ENCODE results near the gene ZCCHC7.

Gene ZCCHC7

DNA sequence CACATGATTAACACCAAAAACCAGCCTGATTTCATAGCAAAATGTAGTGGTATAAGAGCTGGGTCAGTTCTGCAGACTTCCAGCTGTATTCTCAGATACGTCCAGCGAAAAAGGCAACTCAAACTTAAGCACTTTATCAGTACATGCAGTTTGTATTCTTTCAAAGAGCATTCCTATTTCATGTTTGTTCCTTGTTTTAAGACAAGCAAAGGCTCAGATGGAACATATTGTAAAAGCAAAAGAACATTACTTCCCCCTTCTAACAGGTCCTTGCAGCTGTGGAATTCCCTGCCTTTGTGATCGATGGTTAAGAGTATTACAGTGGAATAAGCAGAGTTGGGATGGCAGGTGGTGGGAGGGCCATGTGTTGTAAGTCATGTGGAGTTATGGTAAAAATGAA, 215.8 kb downstream of the ZCCHC7 start:
- no peak for DNase-seq (ENCODE audit: low spot score)

- DNase-seq (ENCODE audit: low spot score), result no peak
Measured at GRCh38 chr9:37337301-37337890, 217.0 kb downstream of the ZCCHC7 start.

DNA sequence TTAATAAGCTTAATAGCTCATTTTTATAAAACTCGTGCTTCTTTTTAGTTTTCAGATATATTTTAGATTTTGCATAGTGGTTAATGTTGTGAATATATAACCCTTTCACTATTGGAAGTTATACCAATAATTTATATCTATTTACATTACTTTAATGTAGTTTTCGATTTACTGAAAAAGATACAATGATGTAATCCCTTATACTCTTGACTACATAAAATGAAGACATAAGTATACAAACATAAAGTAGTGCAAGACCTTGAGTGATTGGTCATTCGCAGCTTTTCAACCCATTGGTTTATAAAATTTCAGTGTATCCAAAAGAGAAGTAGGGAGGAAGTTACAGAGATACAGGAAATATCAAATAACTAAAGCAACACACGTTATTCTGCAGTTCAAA, 217.8 kb downstream of the ZCCHC7 start:
- no peak for DNase-seq (ENCODE audit: low spot score)

- DNase-seq (ENCODE audit: low spot score), result no peak
Measured at GRCh38 chr9:37339923-37340322, 219.5 kb downstream of the ZCCHC7 start.

DNA sequence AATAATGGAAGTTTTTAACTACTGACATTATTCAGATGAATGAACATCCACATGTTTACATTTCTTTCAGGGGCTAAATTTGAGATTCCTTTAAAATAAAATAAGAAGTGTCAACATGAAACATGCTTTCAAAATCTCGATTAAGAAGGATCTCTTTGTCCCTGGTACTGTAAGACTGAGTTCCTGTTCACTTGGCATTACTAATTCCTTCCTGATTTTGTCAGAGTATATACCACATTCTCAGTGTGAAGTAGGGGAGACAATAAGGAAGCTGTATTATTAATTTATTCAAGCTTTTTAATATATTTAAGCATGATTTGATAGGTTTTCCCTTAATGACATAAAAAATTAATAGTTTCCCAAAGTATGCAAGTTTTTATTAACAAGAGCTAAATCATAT, 220.6 kb downstream of the ZCCHC7 start:
- no peak for DNase-seq (ENCODE audit: low spot score)

DNA sequence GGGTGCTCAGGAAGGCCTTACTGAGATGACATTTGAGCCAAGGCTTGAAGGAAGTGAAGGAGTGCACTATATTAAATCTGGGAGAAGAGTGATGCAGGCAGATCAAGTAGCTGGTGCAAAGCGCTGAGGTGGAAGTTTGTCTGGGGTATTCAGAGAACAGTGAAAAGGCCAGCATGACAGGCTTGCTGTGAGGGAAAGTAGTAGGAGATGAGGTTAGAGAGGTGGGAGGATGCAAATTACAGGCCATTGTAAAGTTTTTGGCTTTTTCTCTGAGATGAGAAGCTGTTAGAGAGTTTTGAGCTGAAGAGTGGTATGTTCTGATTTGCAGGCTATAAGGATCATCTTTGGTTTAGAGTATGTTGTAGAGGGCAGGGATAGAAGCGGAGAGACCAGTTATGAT, 221.3 kb downstream of the ZCCHC7 start:
- DNase-seq (ENCODE audit: low spot score), result no peak

GRCh38 chr9:37342493-37342892, 222.1 kb downstream of the ZCCHC7 start:
- DNase-seq (ENCODE audit: low spot score), result no peak

GRCh38 chr9:37342895-37343294, 222.5 kb downstream of the ZCCHC7 start:
- no peak for DNase-seq (ENCODE audit: low spot score)

- no peak for DNase-seq (ENCODE audit: low spot score)
Measured at GRCh38 chr9:37343724-37344123, 223.3 kb downstream of the ZCCHC7 start.

GRCh38 chr9:37345038-37345437, 224.7 kb downstream of the ZCCHC7 start:
- no peak for DNase-seq (ENCODE audit: low spot score)

GRCh38 chr9:37348917-37349316, 228.5 kb downstream of the ZCCHC7 start:
- DNase-seq (ENCODE audit: low spot score), result no peak

DNA sequence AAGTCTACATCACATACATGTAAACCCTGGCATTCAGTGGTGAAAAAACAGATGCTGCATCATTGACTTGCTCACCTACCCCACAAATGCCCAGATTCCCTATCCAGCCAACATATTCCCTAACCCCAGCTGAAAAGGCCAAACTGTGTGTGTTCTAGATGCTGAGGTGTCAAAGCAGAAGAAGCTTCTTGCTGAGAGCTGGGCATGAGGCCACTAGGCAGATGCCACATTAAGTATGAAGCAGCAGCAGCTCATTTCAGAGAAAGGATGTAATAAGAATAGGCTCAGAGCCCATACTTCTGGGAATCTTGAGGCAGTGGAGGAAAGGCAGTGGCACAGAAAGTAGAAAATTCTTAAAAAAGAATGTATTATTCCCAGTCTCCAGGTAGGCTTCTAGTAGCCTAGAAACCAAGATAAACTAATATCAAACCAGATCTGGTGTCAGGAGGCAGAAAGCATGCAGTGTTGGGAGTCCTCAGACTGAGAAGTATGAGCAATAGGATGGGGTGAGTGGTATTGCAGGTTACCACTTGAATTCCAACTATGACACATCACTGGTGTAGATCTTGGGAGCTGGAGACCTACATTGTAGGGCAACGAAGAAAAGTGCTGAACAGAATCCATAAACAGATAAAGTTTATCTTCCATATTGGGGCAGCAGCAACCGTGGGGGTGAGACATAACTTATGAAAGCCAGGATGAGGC, 230.3 kb downstream of the ZCCHC7 start:
- no peak for DNase-seq (ENCODE audit: low spot score)

- DNase-seq (ENCODE audit: low spot score), result no peak
Measured at GRCh38 chr9:37353791-37354190, 233.4 kb downstream of the ZCCHC7 start.

DNA sequence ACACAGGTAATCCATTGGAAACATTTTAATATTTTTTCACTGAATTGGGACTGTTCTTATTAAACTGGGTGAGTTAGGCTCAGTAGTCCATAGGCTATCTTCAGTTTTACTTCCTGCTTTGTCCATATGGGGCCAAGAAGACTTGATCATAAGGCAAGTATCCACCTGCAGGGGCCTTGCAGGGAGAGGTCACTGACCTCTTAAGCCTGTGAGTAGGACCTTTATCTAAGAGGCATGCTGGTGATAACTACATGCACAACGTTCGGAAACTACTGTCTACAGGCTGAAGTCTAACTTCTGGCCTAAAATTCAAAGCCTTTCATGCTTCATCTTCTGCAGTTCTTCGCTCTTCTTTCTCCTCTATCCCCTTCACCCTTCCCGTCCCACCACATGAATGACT, 242.1 kb downstream of the ZCCHC7 start:
- no peak for DNase-seq (ENCODE audit: low spot score)

DNA sequence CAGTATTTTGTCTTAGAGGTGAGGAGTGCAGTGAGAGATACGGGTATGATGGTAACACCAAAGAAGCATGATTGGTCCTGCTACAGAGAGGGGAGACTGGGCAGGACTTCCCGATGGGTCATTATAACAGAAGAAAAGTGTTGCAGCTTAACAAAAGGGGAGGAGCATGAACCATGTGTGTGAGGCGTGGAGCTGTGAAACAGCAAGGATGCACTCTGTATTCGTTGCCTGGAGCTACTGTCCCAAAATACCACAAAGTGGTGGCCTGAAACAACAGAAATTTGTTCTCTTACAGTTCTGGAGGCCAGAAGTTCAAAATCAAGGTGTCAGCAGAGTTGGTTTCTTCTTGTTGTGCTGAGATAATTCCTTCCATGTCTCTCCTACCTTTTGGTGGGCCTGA, 242.8 kb downstream of the ZCCHC7 start:
- no peak for DNase-seq (ENCODE audit: low spot score)

DNA sequence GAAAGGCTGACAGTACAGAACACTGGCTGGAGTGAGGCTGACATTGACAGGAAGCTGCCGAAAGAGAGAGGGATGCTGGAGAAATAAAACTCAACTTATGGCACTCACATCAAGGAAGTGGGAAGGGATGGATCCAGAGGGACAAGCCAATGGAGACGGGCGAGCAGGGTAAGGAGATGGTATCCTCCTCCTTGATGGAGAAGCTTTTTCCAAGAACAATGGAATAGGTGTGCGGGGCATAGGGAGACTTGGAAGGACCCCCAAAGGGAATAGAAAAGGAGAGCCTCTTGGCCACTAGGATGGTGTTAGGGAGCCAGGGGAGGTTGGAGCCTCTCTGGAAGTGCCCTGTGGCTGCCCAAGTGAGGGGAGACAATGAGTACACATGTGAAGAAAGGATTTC, 243.8 kb downstream of the ZCCHC7 start:
- DNase-seq (ENCODE audit: low spot score), result no peak

DNA sequence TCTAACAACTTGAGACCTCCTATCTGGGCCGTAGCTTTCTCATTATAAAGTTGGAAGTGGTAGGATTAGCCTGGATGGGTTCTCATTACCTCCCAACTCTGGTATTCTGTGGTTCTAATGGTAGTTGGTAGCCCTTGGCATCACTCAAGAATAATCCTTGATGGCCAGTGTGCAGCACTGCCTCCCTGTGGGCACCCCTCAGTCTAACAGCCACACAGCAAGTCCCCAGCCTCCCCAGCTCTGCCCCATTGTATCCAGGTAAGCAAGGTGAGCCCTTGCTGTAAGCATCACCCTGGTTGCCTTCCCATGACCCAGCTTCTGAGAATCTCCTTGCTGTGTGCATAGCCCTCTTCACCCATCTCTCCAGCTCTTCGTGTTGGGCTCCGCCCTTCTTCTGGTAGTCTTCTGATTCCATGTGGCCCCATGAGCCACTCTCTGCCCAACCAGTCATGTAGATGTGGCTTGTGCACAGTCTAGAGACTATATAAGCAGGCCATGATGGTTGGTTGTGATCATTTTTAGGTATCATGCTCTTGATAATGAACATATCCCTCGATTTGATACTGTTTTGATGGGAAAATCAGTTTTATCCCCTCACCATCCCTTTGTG, 244.5 kb downstream of the ZCCHC7 start:
- DNase-seq (ENCODE audit: low spot score), result no peak

- DNase-seq (ENCODE audit: low spot score), result no peak
Measured at GRCh38 chr9:37369671-37370070, 249.3 kb downstream of the ZCCHC7 start.

- no peak for DNase-seq (ENCODE audit: low spot score)
Measured at GRCh38 chr9:37370282-37370681, 249.9 kb downstream of the ZCCHC7 start.

GRCh38 chr9:37370968-37371563, 250.7 kb downstream of the ZCCHC7 start:
- no peak for DNase-seq (ENCODE audit: low spot score)

DNA sequence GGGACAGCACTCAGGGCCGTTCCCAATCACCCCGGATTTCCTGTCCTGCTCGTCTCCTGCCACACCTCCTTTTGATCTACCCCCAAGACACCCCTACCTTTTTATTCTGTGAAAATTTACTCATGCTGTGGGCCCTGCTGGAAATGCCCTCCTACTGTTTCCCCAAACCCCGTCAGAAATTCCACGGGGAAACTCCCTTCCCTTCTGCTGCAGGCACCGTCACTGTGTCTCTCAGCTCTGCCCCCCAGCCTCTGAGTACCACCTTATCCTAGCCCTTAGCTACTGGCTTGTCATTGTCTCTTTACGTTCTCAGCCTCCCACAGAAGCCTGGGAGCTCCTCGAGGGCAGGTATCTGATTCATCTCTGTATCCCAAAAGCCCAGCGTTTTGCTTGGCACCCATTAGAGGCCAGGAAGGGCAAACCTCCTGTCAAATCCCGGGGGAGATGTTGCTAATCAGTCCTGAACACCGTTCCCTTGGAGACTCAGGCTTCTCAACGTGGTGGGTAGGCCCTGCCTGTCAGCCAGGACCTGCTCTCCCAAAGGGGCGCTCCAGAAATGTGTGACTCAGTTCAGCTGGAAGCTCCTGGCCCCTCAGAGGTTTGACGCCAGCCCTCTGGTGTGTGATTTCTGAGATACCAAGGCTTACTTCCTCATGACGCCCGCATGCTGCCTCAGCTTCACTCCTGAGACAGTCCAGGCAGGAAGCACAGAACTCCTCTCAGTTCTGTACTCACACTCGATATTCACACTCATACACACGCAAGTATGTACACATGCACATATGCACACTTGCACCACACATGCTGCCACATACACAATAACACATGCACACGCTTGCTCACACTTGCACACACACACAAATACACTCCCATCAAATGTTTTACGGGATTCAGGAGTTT, 251.4 kb downstream of the ZCCHC7 start:
- no peak for DNase-seq (ENCODE audit: low spot score)

- DNase-seq (ENCODE audit: low spot score), result no peak
Measured at GRCh38 chr9:37372839-37373238, 252.5 kb downstream of the ZCCHC7 start.

Data from CD4-positive, alpha-beta T cell treated with Interleukin-15 for 4 hours (primary cell).